GM12891 (cell line): ENCODE data around the gene DVL1.

ENCODE experiments used
- POLR2A ChIP-seq: IDR thresholded peaks from 2 replicates; pipeline ENCODE4 v1.6.1; 2011; ENCODE audit warnings: low read depth, low read length, control low read depth
- SPI1 ChIP-seq: IDR thresholded peaks from 2 replicates; pipeline ENCODE4 v1.6.1; 2011; ENCODE audit warnings: low read depth, low read length, control low read depth

DNA sequence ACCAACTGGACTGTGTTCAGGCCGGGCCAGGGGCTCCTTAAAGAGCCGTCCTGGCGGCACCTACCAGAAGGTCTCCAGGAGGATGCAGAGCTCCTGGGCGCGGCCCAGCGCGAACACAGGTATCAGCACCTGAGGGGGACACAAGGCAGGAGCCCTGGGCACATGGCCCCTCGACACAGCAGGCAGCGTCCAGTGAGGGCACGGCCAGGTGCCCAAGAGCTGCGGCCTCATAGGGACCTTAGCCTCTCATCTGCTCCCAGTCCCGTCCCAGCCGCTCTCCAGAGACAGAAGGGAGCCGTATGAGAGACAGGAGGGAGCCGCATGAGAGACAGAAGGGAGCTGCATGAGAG is 35.0 kb downstream of the DVL1 start:
- TF ChIP-seq POLR2A = no peak
- no peak for TF ChIP-seq SPI1
